SK-N-SH treated with all-trans-retinoic acid at 6 μM for 48 hours (cell line): Measurements from ENCODE around the gene AHRR.

Experiments
- ATAC-seq: fragments of 200-7000 bp; cut with Tn5 transposase; 3 replicates; pipeline ENCODE4 v1.9.1; 2020; ENCODE audit warnings: mild to moderate bottlenecking, moderate library complexity
- ARNTL ChIP-seq: fragments of 450-650 bp; formaldehyde crosslinking; IDR thresholded peaks from 2 replicates; pipeline ENCODE4 v1.5.0; 2020; ENCODE audit warnings: low read depth, mild to moderate bottlenecking, moderate library complexity, borderline replicate concordance
- CREB5 ChIP-seq: fragments of 250-450 bp; sonication (Bioruptor Pico); IDR thresholded peaks from 2 replicates; pipeline ENCODE4 v1.5.1; 2020; ENCODE audit warnings: low read depth, mild to moderate bottlenecking, moderate library complexity
- CSDC2 ChIP-seq: fragments of 250-450 bp; sonication (Bioruptor Pico); IDR thresholded peaks from 2 replicates; pipeline ENCODE4 v1.5.0; 2020; ENCODE audit warnings: mild to moderate bottlenecking, moderate library complexity
- ISL1 ChIP-seq: fragments of 250-450 bp; sonication (Bioruptor Pico); IDR thresholded peaks from 2 replicates; pipeline ENCODE4 v2.1.2; 2022; ENCODE audit warnings: mild to moderate bottlenecking, moderate library complexity
- OSR1 ChIP-seq: fragments of 250-450 bp; sonication (Bioruptor Pico); IDR thresholded peaks from 2 replicates; pipeline ENCODE4 v1.8.0; 2022; ENCODE audit warnings: moderate library complexity, mild to moderate bottlenecking, inconsistent platforms
- PPARA ChIP-seq: fragments of 250-450 bp; sonication (Bioruptor Pico); IDR thresholded peaks from 2 replicates; pipeline ENCODE4 v1.5.0; 2020; ENCODE audit warnings: mild to moderate bottlenecking, borderline replicate concordance
- SNAI2 ChIP-seq: fragments of 250-450 bp; sonication (Bioruptor Pico); IDR thresholded peaks from 2 replicates; pipeline ENCODE4 v1.5.0; 2020; ENCODE audit warnings: mild to moderate bottlenecking, moderate library complexity
- ZC3H10 ChIP-seq: fragments of 250-450 bp; sonication (Bioruptor Pico); IDR thresholded peaks from 2 replicates; pipeline ENCODE4 v1.5.1; 2021; ENCODE audit warnings: mild to moderate bottlenecking, moderate library complexity
- ZFP3 ChIP-seq: fragments of 250-450 bp; sonication (Bioruptor Pico); IDR thresholded peaks from 2 replicates; pipeline ENCODE4 v1.5.0; 2020; ENCODE audit warnings: mild to moderate bottlenecking, moderate library complexity
- ZNF8 ChIP-seq: fragments of 450-650 bp; formaldehyde crosslinking; IDR thresholded peaks from 2 replicates; pipeline ENCODE4 v1.5.0; 2020; ENCODE audit warnings: mild to moderate bottlenecking, moderate library complexity
- TF ChIP-seq, protein P1 (sequence below): fragments of 250-450 bp; sonication (Bioruptor Pico); IDR thresholded peaks from 2 replicates; pipeline ENCODE4 v1.5.1; 2021; ENCODE audit warnings: mild to moderate bottlenecking, moderate library complexity
- TF ChIP-seq, protein P2 (sequence below): fragments of 250-450 bp; sonication (Bioruptor Pico); IDR thresholded peaks from 2 replicates; pipeline ENCODE4 v1.8.0; 2021; ENCODE audit warnings: low read depth, mild to moderate bottlenecking, moderate library complexity, borderline replicate concordance
- TF ChIP-seq, protein P3 (sequence below): fragments of 250-450 bp; sonication (Bioruptor Pico); IDR thresholded peaks from 2 replicates; pipeline ENCODE4 v1.5.0; 2020; ENCODE audit warnings: mild to moderate bottlenecking, moderate library complexity
- TF ChIP-seq, protein P4 (sequence below): fragments of 250-450 bp; sonication (Bioruptor Pico); IDR thresholded peaks from 2 replicates; pipeline ENCODE4 v1.8.0; 2020; ENCODE audit warnings: mild to moderate bottlenecking, moderate library complexity, borderline replicate concordance

The AHRR gene

DNA sequence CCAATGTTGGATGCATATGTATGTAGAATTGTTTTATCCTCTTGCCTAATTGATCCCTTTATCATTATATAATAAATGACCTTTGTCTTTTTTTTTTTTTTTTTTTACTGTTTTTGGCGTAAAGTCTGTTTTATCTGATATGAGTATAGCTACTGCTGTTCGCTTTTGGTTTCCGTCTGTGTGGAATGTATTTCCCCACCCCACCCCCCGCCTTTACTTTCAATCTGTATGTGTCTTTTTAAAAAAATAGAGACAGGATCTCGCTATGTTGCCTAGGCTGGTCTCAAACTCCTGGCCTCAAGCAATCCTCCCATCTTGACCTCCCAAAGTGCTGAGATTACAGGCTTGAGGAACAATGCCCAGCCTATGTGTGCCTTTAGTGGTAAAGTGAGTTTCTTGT is 11.3 kb downstream of the AHRR start:
- ATAC-seq: no peak
- TF ChIP-seq SNAI2 (CRISPR knock-in tag) (no peak), CREB5 (no peak), ZNF8 (CRISPR knock-in tag) (no peak), OSR1 (CRISPR knock-in tag) (no peak), ARNTL (CRISPR knock-in tag) (no peak), ZFP3 (no peak), ZC3H10 (CRISPR knock-in tag) (no peak)
- TF ChIP-seq, protein P1, sequence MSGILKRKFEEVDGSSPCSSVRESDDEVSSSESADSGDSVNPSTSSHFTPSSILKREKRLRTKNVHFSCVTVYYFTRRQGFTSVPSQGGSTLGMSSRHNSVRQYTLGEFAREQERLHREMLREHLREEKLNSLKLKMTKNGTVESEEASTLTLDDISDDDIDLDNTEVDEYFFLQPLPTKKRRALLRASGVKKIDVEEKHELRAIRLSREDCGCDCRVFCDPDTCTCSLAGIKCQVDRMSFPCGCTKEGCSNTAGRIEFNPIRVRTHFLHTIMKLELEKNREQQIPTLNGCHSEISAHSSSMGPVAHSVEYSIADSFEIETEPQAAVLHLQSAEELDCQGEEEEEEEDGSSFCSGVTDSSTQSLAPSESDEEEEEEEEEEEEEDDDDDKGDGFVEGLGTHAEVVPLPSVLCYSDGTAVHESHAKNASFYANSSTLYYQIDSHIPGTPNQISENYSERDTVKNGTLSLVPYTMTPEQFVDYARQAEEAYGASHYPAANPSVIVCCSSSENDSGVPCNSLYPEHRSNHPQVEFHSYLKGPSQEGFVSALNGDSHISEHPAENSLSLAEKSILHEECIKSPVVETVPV (CRISPR knock-in tag): no peak
- TF ChIP-seq, protein P2, sequence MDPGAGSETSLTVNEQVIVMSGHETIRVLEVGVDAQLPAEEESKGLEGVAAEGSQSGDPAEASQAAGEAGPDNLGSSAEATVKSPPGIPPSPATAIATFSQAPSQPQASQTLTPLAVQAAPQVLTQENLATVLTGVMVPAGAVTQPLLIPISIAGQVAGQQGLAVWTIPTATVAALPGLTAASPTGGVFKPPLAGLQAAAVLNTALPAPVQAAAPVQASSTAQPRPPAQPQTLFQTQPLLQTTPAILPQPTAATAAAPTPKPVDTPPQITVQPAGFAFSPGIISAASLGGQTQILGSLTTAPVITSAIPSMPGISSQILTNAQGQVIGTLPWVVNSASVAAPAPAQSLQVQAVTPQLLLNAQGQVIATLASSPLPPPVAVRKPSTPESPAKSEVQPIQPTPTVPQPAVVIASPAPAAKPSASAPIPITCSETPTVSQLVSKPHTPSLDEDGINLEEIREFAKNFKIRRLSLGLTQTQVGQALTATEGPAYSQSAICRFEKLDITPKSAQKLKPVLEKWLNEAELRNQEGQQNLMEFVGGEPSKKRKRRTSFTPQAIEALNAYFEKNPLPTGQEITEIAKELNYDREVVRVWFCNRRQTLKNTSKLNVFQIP (CRISPR knock-in tag): no peak

DNA sequence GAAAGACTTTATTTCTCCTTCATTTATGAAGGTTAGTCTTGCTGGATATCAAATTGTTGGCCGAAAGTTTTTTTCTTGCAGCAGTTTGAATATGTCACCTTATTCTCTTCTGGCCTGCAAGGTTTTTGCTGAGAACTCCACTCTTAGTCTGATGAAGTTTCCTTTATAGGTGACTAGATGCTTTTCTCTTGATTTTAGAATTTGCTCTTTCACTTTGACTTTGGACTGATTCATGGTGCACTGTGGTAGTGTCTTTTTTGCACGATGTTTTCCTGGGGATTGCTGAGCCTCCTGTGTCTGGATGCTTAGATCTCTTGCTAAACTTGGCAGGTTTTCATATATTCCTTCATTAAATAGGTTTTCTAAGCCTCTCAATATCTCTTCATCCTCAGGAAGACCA is 12.4 kb downstream of the AHRR start:
- TF ChIP-seq ZC3H10 (CRISPR knock-in tag): no peak
- TF ChIP-seq, protein P3, sequence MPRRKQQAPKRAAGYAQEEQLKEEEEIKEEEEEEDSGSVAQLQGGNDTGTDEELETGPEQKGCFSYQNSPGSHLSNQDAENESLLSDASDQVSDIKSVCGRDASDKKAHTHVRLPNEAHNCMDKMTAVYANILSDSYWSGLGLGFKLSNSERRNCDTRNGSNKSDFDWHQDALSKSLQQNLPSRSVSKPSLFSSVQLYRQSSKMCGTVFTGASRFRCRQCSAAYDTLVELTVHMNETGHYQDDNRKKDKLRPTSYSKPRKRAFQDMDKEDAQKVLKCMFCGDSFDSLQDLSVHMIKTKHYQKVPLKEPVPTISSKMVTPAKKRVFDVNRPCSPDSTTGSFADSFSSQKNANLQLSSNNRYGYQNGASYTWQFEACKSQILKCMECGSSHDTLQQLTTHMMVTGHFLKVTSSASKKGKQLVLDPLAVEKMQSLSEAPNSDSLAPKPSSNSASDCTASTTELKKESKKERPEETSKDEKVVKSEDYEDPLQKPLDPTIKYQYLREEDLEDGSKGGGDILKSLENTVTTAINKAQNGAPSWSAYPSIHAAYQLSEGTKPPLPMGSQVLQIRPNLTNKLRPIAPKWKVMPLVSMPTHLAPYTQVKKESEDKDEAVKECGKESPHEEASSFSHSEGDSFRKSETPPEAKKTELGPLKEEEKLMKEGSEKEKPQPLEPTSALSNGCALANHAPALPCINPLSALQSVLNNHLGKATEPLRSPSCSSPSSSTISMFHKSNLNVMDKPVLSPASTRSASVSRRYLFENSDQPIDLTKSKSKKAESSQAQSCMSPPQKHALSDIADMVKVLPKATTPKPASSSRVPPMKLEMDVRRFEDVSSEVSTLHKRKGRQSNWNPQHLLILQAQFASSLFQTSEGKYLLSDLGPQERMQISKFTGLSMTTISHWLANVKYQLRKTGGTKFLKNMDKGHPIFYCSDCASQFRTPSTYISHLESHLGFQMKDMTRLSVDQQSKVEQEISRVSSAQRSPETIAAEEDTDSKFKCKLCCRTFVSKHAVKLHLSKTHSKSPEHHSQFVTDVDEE (CRISPR knock-in tag): no peak
- TF ChIP-seq ISL1: no peak
- TF ChIP-seq CREB5: no peak
- TF ChIP-seq, protein P1 (CRISPR knock-in tag): no peak
- ATAC-seq: no peak

- ATAC-seq: no peak
- TF ChIP-seq ZC3H10 (CRISPR knock-in tag) (no peak), CSDC2 (CRISPR knock-in tag) (no peak), CREB5 (no peak), PPARA (CRISPR knock-in tag) (no peak)
- TF ChIP-seq, protein P4, sequence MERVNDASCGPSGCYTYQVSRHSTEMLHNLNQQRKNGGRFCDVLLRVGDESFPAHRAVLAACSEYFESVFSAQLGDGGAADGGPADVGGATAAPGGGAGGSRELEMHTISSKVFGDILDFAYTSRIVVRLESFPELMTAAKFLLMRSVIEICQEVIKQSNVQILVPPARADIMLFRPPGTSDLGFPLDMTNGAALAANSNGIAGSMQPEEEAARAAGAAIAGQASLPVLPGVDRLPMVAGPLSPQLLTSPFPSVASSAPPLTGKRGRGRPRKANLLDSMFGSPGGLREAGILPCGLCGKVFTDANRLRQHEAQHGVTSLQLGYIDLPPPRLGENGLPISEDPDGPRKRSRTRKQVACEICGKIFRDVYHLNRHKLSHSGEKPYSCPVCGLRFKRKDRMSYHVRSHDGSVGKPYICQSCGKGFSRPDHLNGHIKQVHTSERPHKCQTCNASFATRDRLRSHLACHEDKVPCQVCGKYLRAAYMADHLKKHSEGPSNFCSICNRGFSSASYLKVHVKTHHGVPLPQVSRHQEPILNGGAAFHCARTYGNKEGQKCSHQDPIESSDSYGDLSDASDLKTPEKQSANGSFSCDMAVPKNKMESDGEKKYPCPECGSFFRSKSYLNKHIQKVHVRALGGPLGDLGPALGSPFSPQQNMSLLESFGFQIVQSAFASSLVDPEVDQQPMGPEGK (CRISPR knock-in tag): no peak
- TF ChIP-seq, protein P3 (CRISPR knock-in tag): no peak
- TF ChIP-seq, all 23 proteins: peak for 0
Observed at GRCh38 chr5:334903-335739, 13.6 kb downstream of the AHRR start.
